Measurements from ENCODE around the gene ATP10A. TPM values are rescaled to one million over a fixed set of nuclear protein-coding genes. Genes with fewer than 3 reads are reported as not detected.

Gene ATP10A
- total RNA-seq, 1 experiment from 2014 or later = 3.9 TPM

DNA sequence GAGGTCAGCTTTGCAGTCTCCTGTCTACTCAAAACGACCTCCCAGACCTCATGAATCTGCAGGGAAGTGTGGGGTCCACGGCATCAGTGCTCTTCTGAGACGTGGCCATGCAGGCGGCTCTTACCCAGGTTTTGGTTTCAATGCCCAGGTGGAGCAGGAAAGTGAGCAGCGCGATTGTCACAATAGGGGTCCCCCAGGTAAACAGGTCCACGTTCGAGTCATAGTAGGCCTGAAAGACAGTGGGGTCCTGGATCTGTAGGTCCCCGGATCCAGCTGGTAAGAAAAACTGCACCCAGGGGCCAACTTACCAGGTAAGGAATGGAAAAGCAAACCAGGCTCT lies 182.5 kb downstream of the ATP10A start:
- peaks cover 4% of the 10 kb centered on the region; the same call in 1 of the 2 replicates for H3K4me1 ChIP-seq (ENCODE audit: insufficient read depth, low read length)
- H3K27me3 ChIP-seq (ENCODE audit: insufficient read depth, low read length) = no peaks in the 10 kb centered on the region
- H4K20me1 ChIP-seq (ENCODE audit: control insufficient read depth, insufficient read depth, insufficient read length) = no peaks in the 10 kb centered on the region
- no peak overlapping the region for H4K8ac ChIP-seq (replicated peaks; ENCODE audit: insufficient read length, low read depth, low read length)
- no peak overlapping the region for H3T11ph ChIP-seq (ENCODE audit: low read length)
- no peak overlapping the region for H4K91ac ChIP-seq (ENCODE audit: insufficient read length, low read depth, low read length)
- H2BK120ac ChIP-seq (ENCODE audit: low read depth, low read length, poor library complexity, severe bottlenecking) = no peak overlapping the region
- TF ChIP-seq CTCF (conservative IDR thresholded peaks at IDR 0.05) = no peak
- no peak overlapping the region for H3K4me2 ChIP-seq (ENCODE audit: insufficient read depth, insufficient read length, low read length)
- no CpG with 5 or more reads among the region's 9 CpGs for WGBS (ENCODE audit: extremely low coverage, insufficient read length, low lambda C conversion rate)
- H3K79me1 ChIP-seq (ENCODE audit: insufficient read depth, low read depth, low read length, poor library complexity, severe bottlenecking) = no peaks in the 10 kb centered on the region
- no peak overlapping the region for H3K14ac ChIP-seq (ENCODE audit: insufficient read depth, low read length)
- no peak for DNase-seq
- no peak overlapping the region for H2BK20ac ChIP-seq (ENCODE audit: low read depth, low read length, poor library complexity, severe bottlenecking)
- Mint-ChIP-seq H3K36me3 (ENCODE audit: insufficient read depth in 1 of 3, low read depth in 3 of 3) (peaks cover 5 to 16% (median 12%) of the 10 kb centered on the region in 3 experiments; a peak in 6 of 7 replicates), H3K4me3 (no peak overlapping the region), H3K27me3 (ENCODE audit: low read depth) (peaks cover 20% of the 10 kb centered on the region), H3K4me1 (peaks cover 21 to 44% of the 10 kb centered on the region in 2 experiments), H3K27ac (no peak overlapping the region), H3K9me3 (peaks cover 3 to 8% of the 10 kb centered on the region in 2 experiments; a peak in 3 of 5 replicates)
- no peak overlapping the region for H4K5ac ChIP-seq (ENCODE audit: insufficient read length, low read depth, low read length)
- no peaks in the 10 kb centered on the region for H3K9me3 ChIP-seq (ENCODE audit: control insufficient read depth, low read depth, low read length)
- no peak overlapping the region for H3K4ac ChIP-seq (ENCODE audit: low read depth, low read length)
- no peak overlapping the region for H3K56ac ChIP-seq (ENCODE audit: insufficient read length, low read depth, low read length)
- H3K27ac ChIP-seq (ENCODE audit: insufficient read length, low read depth, low read length) = no peak overlapping the region
- no peak overlapping the region for H2BK5ac ChIP-seq (ENCODE audit: insufficient read length, low read length)
- no peak overlapping the region for H2BK12ac ChIP-seq (ENCODE audit: insufficient read length, low read depth, low read length)
- no peak overlapping the region for H3K23ac ChIP-seq (ENCODE audit: insufficient read length, low read depth, low read length)
- no peak overlapping the region for H2BK15ac ChIP-seq (ENCODE audit: low read depth, low read length)
- H3K18ac ChIP-seq (ENCODE audit: insufficient read length, low read depth, low read length) = no peak overlapping the region
- no peak overlapping the region for H2AFZ ChIP-seq (ENCODE audit: low read length)
- H3K9ac ChIP-seq (ENCODE audit: extremely low read depth, insufficient read length, low read length) = no peak overlapping the region
- H3K79me2 ChIP-seq (ENCODE audit: insufficient read depth, low read length) = no peaks in the 10 kb centered on the region
- no peaks in the 10 kb centered on the region for H3K23me2 ChIP-seq (ENCODE audit: insufficient read length, low read depth, low read length, poor library complexity, severe bottlenecking)
- no peak overlapping the region for H2AK5ac ChIP-seq (ENCODE audit: insufficient read length, low read length)
